ENCODE data around the gene PRICKLE1.
"Not testable (repeated sequence)": the region's sequence is repeated elsewhere in the genome, so short reads cannot be mapped to it uniquely, and the experiment has no call there.

PRICKLE1 gene

GRCh38 chr12:42557586-42558172, 31.9 kb downstream of the PRICKLE1 start:
- no peak for DNase-seq (ENCODE audit: low read depth in 2 of 2)

DNA sequence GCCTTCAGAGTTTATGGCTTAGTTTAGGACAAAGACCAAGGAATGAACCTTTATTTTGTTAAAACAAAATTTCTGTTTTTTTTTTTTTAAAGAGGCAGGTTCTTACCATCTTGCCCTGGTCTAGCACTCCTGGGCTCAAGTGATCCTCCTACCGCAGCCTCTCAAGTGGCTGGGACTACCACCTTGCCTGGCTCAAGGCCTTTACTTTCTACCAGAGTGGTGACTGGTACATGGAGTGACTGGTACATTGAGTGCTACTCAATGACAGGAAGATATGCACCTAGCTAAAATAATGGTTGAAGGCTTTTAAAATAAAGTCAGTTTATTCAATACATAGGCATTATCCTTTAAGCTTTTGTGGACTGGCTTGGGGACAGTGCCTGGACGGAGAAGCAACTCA, 32.6 kb downstream of the PRICKLE1 start:
- no peak for DNase-seq (ENCODE audit: low read depth in 2 of 2)

DNA sequence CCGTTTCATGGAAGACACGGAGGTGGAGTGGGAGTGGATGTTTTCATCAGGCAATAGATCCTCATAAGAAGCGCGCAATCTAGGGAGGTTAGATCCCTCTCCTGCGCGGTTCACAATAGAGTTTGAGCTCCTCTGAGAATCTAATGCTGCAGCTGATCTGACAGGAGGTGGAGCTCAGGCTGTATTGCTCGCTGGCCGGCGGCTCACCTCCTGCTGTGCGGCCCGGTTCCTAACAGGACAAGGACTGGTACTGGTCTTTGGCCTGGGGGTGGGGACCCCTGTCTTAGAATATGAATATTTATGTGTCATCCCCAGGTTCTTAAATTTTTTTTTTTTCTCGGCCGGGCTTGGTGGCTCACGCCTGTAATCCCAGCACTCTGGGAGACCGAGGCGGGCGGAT, 36.7 kb downstream of the PRICKLE1 start:
- no peak for DNase-seq (ENCODE audit: low read depth in 2 of 2)

DNA sequence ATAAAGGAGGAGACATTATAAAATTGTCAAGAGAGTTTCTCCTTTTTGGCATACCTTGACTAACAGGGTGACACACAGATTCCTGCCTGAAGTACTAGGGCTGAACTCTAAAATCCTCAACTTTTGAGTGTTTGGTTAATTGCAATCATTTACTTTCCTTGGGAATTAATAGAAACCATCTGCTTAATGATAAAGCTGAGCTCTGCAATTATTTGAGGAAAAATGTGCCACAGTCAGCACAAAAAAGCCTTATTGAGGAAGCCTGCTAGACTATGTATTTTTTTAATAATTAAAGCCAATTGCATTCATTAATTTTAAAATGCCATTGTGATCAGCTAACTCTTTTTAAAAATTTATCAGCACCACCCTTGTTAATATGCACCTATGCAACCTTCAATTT, 38.7 kb downstream of the PRICKLE1 start:
- DNase-seq (ENCODE audit: low read depth in 2 of 2): no peak

DNA sequence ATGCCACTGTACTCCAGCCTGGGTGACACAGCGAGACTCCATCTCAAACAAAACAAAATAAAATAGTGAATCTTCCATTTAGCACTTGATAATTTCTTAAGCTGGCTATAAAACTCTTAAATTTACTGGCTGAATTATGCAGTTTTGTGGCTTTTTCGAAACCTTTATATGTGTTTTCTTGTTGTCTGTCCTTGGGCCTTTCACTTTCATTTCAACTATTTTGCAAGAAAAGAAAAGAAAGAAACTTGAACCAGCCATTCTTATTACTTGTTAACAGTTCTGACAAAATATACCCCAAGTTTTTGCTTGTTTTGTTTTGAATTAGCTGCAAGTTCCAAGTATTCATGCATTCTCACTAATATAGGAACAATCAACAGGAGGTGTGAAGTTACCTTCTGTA, 42.8 kb downstream of the PRICKLE1 start:
- DNase-seq (ENCODE audit: low read depth in 2 of 2): no peak

DNA sequence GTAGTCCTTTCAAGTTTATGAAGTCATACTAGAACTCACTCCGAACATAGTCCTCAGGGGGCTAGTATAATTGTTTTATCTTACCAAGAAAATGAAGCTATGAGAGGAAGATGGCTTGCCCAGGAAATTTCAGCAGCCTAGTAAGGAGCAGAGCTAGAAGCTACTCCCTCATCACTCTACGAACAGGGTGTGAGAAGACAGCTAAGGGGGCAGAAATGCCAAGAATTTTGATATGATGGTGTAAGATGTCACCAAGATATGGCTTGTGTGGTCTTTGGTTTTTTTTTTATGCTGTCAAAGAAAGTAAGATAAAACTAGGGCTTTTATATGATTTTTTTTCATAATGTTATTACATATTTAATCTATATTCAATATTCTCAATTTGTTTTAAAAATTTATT, 47.6 kb downstream of the PRICKLE1 start:
- DNase-seq (ENCODE audit: low read depth in 2 of 2): no peak

DNA sequence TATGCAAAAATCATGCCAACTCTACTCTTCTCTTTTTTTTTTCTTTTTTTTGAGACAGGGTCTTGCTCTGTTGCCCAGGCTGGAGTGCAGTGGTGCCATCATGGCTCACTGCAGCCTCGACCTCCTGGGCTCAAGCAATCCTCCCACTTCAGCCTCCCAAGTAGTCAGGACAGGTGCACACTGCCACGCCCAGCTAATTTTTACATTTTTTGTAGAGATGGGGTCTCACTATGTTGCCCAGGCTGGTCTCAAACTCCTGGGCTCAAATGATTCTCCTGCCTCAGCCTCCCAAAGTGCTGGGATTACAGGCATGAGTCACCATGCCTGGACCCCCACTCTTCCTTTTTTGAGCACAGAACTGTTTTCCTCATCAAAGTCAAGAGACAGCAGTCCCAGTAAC, 48.2 kb downstream of the PRICKLE1 start:
- not testable (repeated sequence) for DNase-seq (ENCODE audit: low read depth in 2 of 2)

GRCh38 chr12:42539696-42540095, 49.9 kb downstream of the PRICKLE1 start:
- no peak for DNase-seq (ENCODE audit: low read depth in 2 of 2)

DNA sequence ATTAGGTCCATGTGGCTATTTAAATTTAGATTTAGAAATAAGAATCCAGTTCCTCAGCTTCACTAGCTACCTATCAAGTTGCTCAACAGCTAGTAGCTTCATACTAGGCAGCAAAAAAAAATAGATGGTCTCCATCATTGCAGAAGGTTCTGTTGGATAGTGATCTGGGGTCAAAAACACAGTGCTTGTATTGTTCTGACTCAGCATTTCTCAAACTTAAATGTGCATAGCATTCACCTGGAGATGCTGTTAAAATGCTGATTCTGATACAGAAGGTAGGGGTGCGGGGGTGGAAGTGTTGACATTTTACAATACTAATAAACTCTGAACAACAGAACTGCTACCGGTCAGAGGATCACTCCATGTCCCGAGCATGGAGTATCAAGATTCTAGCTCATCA, 51.3 kb downstream of the PRICKLE1 start:
- no peak for DNase-seq (ENCODE audit: low read depth in 2 of 2)

DNA sequence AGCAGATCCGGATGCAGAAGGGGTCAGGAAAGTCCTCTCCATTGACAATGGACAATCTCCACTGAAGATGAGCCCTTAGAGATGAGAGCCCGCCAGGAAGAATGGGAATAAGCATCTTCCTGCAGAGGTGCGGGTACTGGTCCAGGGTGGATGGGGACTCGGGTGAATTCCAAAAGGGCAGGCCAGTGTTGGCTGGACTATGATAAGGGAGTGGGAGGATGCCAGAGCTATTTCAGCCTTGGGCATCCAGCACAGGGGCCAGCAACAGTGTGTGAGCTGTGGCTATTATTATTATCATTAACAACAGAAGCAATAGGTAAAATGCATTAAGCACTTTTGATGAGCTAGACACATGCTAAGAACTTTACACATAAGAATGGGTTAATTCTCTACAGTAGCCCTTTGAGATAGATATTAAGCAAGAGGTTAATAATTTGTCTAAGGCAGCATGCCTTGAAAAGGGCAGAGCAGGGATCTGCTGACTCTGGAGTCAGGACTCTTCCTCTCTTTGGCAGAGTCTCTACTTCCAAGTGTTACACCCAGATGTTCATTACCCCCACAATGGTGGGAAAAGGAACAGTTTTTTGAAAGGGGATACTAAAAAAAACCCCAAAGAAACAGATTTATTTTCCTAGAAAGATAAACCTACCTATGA, 55.2 kb downstream of the PRICKLE1 start:
- no peak for DNase-seq (ENCODE audit: low read depth in 2 of 2)

GRCh38 chr12:42530284-42530683, 59.3 kb downstream of the PRICKLE1 start:
- no peak for DNase-seq (ENCODE audit: low read depth in 2 of 2)

GRCh38 chr12:42525444-42525843, 64.1 kb downstream of the PRICKLE1 start:
- DNase-seq (ENCODE audit: low read depth in 2 of 2): no peak

DNA sequence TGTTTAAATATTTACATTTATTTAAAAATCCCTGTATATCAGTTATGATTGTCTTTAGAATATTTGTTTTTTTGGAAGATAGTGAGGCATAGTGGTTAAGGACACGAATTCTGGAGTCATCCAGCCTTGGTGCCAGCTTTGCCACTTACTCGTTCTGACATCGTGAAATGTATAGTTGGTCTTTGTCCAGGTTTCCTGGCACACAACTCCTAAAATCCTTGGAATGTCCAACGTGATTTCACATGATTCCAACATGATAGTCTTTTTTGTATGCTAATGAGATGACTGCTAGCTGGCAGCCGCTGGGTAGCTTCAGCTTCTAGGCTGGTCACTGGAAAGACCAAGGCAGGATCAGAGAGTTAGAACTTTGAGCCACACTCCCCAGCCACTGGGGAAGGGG, 64.8 kb downstream of the PRICKLE1 start:
- DNase-seq (ENCODE audit: low read depth in 2 of 2): no peak

- DNase-seq (ENCODE audit: low read depth in 2 of 2): no peak
These were observed 73.0 kb downstream of the PRICKLE1 start for GRCh38 chr12:42516573-42516972.

GRCh38 chr12:42511656-42512055, 77.9 kb downstream of the PRICKLE1 start:
- no peak for DNase-seq (ENCODE audit: low read depth in 2 of 2)

- DNase-seq (ENCODE audit: low read depth in 2 of 2): no peak
These were observed 78.7 kb downstream of the PRICKLE1 start for GRCh38 chr12:42510823-42511222.

- DNase-seq (ENCODE audit: low read depth in 2 of 2): no peak
These were observed 80.6 kb downstream of the PRICKLE1 start for GRCh38 chr12:42508913-42509460.

DNA sequence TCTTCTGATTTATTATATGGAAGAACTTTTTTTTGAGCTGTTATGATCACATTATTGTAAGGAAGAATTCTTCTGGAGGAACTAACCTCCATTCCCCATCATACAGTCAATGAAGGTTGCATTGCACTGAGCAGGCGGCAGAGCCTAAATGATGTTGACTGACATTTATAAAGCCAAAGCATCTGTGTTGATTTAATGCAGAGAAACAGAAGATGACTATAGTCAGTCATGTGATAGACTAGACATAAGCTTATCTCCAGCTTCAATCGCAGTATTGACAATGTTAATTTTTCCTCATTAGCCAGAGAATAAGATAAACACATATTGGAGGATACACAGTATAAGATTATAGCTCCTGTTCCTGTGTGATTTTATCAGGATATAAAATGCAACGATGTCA, 82.0 kb downstream of the PRICKLE1 start:
- no peak for DNase-seq (ENCODE audit: low read depth in 2 of 2)

GRCh38 chr12:42507081-42507480, 82.5 kb downstream of the PRICKLE1 start:
- no peak for DNase-seq (ENCODE audit: low read depth in 2 of 2)

DNA sequence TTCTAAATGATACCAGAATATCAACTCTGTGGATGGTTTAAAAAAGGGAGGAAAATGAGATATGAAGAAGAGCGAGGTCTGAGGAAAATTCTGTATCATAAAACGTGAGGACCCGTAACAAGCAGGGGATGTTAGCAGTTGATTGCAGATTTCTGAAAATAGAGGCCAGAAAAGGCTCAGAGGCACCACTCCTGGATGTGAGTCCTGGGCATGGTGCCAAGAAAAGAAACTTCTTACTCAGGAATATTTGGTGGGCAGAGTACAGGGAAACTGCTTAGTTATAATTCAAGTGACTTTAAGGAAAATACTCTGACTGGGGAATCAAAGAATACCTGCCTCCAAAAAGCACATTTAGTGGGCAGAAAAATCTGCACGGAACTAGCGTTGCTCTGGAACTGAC, 85.5 kb downstream of the PRICKLE1 start:
- DNase-seq (ENCODE audit: low read depth in 2 of 2): peak in 1 of 2 experiments; percentile 13

GRCh38 chr12:42502682-42503081, 86.9 kb downstream of the PRICKLE1 start:
- no peak for DNase-seq (ENCODE audit: low read depth in 2 of 2)

DNA sequence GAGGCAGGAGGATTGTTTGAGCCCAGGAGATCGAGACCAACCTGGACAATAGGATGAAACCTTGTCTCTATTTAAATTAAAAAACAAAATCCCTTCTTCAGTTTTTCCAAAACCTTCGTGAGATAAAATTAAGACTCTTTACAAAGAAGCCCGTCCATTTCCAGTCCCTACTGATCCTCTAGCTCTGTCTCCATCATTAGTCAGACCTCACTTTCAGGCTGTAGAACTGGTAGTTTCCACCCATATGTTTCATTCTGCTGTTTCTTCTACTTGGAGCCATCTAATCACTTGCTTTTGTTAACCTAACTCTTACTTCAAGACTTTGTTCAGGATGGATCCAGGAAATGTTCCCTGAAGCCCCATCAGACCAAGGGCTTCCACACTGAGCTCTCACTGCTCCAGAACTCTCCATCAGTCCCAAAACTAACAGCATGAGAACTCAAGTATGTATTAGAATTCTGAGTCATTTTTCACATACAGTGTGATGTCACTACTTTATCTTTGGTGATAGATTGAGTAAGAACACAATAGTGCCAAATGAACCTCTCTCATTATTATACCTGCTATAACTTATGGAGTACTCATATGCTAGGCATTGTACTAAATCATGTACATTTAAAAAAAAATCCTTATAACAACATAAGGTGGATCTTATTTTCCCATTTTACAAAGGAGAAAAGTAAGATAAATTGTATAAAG, 90.8 kb downstream of the PRICKLE1 start:
- no peak for DNase-seq (ENCODE audit: low read depth in 2 of 2)

DNA sequence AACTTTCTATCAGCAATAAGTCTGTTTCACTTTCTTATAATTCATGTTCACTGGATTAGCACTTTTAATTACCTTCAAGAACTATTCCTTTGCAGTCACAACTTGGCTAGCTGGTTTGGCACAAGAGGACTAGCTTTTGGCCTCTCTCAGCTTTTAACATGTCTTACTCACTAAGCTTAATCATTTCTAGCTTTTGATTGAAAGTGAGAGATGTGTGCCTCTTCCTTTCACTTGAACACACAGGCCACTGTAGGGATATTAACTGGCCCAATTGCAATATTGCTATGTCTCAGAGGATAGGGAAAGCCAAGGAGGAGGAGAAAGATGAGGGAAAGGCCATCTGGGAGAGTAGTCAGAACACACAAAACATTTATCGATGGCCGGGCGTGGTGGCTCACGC, 92.7 kb downstream of the PRICKLE1 start:
- no peak for DNase-seq (ENCODE audit: low read depth in 2 of 2)
